A172 (cell line): ENCODE data around the gene KAZN. TPM values are rescaled to one million over a fixed set of nuclear protein-coding genes. Genes with fewer than 3 reads are reported as not detected.
"Not testable (repeated sequence)": the region's sequence is repeated elsewhere in the genome, so short reads cannot be mapped to it uniquely, and the experiment has no call there.

Experiments used
- DNase-seq: peaks from one replicate; pipeline ENCODE4 v3.0.0-alpha.2; 2015; ENCODE audit warnings: low spot score
- total RNA-seq: library from RNA; depleted of rRNA; stranded (reverse); fragments of >200 nt; shearing (Covaris generic); gene quantifications from 2 replicates; pipeline ENCODE4 v1.2.3, GENCODE V29; 2014

Gene KAZN
- total RNA-seq, 1 experiment from 2014 or later: 1.7 TPM

- DNase-seq: not testable (repeated sequence)
Measured at GRCh38 chr1:15135604-15136003, 537.1 kb downstream of the KAZN start.

GRCh38 chr1:15137809-15138208, 539.3 kb downstream of the KAZN start:
- peak; percentile 22 for DNase-seq

- DNase-seq: peak; percentile 71
Measured at GRCh38 chr1:15139654-15140350, 541.3 kb downstream of the KAZN start.

- peak; percentile 87 for DNase-seq
Measured at GRCh38 chr1:15141935-15142539, 543.6 kb downstream of the KAZN start.

- no peak for DNase-seq
Measured at GRCh38 chr1:15145327-15145726, 546.8 kb downstream of the KAZN start.

GRCh38 chr1:15146142-15146680, 547.7 kb downstream of the KAZN start:
- DNase-seq: no peak

GRCh38 chr1:15146971-15147376, 548.5 kb downstream of the KAZN start:
- DNase-seq: no peak

GRCh38 chr1:15148004-15148403, 549.5 kb downstream of the KAZN start:
- no peak for DNase-seq

- DNase-seq: no peak
Measured at GRCh38 chr1:15148475-15148874, 550.0 kb downstream of the KAZN start.

- DNase-seq: no peak
Measured at GRCh38 chr1:15148941-15149340, 550.5 kb downstream of the KAZN start.

- DNase-seq: no peak
Measured at GRCh38 chr1:15150376-15150775, 551.9 kb downstream of the KAZN start.

- DNase-seq: no peak
Measured at GRCh38 chr1:15151377-15151806, 552.9 kb downstream of the KAZN start.

GRCh38 chr1:15151871-15152270, 553.4 kb downstream of the KAZN start:
- no peak for DNase-seq

GRCh38 chr1:15152318-15153183, 554.1 kb downstream of the KAZN start:
- peak; percentile 68 for DNase-seq

GRCh38 chr1:15153184-15153841, 554.8 kb downstream of the KAZN start, which contains the start of gene TMEM51:
TMEM51 (plus strand) TSS chr1:15153747; CDS start chr1:15215088, 61,341 bp downstream.
- DNase-seq: no peak

- DNase-seq: no peak
Measured at GRCh38 chr1:15153842-15154479, 555.5 kb downstream of the KAZN start.

- no peak for DNase-seq
Measured at GRCh38 chr1:15154480-15155036, 556.1 kb downstream of the KAZN start.

- no peak for DNase-seq
Measured at GRCh38 chr1:15155191-15155590, 556.7 kb downstream of the KAZN start.

GRCh38 chr1:15155888-15156741, 557.6 kb downstream of the KAZN start:
- DNase-seq: no peak
